ENCODE measurements around the gene RPL18.
"Not testable (repeated sequence)": the region's sequence is repeated elsewhere in the genome, so short reads cannot be mapped to it uniquely, and the experiment has no call there.

Gene RPL18

DNA sequence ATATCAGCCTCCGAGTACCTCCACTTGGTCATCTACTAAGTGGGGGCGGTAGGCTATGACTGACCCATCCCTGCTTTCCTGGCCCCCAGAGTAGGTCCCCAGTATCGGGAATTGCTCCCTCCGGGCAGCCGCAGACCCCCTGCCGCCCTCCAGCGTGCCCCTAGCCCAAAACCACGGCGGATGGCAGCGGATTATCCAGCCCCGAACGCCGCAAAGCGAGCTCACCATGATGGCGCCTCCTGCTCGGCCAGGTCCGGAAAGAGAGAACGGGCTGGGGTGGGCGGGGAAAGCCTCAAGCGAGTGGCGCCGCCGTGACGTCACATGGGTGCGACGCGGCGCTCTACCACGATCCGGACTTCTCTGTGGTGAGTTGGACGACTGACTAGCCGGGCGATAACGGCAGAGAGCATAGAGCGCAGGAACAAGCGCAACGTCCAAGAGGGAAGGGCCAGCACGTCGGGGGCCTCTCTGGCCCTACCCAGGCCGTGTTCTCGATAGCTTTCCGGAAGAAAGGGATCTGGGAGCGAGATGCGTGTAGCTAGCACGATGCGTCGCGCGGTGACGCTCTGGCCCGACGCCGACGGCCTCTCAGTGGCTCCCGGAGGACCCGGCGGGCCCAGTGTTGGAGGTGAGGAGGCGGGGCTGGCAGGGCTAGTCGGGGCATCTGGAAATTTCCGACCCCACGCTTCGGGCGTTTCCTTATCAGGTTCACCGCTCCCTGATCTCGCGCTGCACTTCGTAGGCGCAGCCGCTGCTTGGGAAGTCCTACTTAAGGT, at the start of gene RPL18, which contains the start of gene SPHK2:
Gene RPL18, minus strand, starts transcription at position 263 of the 776 bp plus-strand sequence. Its CDS starts 35 bp downstream, at position 228.
Gene SPHK2, plus strand, starts transcription at position 591 of the 776 bp plus-strand sequence. CDS start 1,009 bp downstream, outside the sequence.
- DNase-seq = peak; percentile 98

DNA sequence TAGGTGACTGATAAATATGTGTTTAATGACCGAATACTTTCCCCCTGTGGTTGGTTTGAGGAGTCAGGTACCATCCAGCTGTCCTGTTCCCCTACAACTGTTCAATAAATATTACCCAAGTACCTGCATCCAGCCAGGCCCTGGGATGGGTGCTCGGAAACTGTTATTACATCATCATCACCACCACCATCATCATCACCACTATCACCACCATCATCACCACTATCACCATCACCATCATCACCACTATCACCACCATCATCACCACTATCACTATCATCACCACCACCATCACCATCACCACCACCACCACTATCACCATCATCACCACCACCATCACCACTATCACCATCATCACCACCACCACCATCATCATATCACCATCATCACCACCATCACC, 49.8 kb upstream of the RPL18 start:
- DNase-seq = no peak

DNA sequence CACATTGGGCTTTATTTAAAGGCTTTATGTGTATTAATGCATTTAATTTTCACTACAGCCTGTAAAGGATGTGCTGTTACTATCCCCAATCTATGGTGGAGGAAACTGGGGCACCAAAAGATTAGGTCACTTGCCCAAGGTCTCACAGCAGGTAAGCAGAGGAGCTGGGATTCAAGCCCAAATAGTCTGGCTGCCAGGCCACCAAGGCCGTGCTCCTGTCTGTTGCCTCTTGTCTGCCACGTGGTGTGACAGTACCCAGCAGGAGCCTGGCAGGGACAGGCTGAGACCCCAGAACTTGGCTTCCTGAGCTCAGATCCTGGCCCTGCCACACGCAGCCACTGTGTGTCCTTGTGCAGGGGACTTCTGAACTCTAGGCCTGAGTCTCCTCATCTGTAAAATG, 49.4 kb upstream of the RPL18 start:
- DNase-seq = no peak

DNA sequence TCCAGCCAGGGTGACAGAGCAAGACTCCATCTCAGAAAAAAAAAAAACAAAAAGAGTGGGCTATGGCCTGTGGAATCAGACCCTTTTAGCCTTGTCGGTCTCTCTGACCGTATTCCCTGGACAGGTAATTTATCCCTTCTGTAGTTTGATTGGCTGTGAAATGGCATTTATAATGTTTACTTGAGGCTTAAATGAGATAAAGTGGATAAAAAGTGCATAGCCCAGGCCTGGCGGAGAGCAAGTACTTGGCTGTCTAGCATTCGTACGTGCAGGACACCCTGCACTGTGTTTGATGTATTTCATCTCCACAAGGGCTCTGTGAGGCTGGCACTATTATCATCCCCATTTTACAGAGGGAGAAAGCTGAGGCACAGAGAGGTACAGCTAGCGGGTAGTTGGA, 46.8 kb upstream of the RPL18 start:
- no peak for DNase-seq

DNA sequence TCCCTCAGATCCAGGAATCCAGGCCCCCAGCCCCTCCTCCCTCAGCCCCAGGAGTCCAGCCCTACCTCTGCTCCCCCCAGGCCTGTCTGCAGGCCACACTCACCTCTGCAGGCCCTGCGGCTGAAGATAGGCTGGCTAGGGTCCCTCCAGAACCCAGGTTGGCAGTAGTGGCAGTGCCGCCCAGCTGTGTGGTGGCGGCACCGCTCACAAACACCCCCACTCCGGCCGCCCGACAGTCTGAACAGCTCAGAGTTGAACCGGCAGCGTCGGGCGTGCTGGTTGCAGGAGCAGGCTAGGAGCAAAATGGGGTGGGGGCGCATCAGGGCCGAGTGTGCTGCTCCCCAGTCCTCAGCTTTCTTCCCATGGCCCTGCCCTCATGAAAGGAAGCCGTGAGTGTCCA, 45.5 kb upstream of the RPL18 start:
- DNase-seq = no peak

DNA sequence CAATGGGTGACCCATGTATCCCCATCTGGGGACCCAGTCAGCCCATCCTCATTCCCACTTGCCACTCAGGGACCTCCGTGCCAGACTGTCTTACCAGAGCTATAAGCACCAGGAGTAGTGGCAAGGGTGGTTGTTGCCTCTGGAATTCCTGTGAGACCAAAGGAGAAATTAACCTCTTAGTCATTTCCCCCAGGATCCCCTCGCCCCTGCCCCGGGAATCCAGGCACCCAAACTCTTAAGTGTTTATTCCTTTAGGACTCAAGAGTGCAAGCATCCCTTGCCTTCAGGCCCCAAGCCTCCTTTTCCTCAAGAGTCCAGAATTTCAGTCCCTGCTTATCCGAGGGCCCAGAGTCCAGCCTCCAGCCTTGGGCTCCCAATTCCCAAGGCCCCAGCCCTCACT, 44.7 kb upstream of the RPL18 start:
- DNase-seq = no peak

DNA sequence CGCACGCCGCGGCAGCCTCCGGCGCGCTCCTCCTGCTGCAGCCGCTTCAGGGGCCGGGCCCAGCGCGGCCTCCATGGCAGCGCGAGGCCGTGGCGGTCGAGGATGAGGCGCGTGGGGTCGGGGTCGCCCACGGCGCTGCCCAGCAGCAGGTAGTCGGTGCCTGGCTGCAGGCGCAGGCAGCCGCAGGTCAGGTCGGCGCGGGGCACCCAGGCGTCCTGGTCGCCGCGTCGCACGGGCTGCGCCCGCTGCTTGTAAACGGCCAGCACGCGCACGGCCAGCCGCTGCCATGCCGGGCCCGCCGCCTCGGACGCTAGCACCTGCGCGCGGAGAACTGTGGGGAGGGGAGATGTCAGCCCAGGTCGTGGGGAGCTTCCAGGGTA, 42.7 kb upstream of the RPL18 start:
- DNase-seq = no peak

DNA sequence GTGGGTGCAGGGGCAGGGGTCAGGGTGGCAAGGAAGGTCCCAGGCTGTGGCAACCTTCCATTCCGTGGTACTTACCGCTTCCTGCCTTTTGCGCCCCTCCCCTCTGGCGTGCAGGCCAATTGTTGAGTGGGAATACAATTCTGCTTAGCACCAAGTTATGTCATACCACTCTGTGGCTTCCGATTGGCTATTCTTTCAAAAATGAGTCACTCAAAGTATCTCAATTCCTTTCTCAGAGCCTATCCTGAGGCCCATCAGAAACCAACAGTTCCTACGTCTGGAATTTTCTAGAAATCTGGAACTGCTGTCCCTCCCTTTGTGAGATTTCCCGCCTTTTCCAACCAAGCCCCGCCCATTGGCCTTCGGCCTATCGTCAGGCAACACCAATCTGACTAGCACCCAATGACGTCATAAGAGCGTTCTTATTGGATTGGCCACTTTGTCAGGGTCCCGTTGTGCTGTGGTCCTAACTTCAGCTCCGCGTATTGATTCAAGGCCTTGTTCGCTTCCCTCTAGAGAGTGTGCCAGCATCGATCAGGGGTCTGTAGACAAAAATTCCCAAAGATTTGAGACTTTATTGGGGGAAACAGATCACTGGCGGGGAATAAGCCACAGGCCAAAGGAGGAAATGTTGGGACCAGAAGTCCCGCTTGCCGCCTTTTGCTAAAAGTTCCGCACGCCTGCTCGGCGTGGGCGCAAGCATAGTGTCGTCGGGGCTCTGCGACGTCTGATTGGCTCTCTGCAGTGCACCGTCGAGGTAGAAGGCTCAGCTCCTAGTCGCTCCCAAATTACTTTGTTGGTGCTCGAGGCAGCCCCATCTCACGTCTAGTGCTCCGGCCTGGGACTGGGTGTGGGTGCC, 42.1 kb upstream of the RPL18 start:
- peak; percentile 95 for DNase-seq

DNA sequence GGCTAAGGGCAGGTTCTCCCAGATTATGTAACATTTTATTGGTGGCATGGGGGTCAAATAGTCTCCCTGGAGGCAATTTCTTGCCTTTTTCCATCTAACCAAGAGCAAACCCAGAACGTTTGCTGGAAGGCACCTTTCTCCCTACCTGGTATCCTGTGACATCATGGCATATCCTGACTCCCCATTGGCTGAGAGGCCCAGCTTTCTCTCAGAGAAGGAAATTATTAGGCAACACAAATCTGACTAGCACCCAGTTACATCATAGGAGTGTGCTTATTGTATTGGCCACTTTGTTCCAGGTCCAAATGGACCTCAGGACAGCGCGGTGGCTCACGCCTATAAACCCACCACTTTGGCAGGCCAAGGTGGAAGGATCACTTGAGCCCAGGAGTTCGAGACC, 40.8 kb upstream of the RPL18 start:
- DNase-seq = peak; percentile 77

DNA sequence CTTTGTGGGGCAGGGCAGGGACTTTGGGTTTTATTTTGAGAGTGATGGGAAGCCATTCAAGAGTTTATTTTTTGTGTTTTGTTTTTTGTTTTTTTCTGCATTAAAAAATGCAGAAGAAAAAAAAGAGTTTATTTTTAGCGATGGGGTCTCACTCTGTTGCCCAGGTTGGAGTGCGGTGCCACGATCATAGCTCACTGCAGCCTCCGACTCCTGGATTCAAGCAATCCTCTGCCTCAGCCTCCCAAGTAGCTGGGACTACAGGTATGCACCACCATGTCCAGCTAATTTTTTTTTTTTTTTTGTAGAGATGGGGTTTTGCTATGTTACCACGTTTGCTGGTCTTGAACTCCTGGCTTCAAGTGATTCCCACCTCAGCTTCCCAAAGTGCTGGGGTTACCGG, 39.5 kb upstream of the RPL18 start:
- DNase-seq = no peak

DNA sequence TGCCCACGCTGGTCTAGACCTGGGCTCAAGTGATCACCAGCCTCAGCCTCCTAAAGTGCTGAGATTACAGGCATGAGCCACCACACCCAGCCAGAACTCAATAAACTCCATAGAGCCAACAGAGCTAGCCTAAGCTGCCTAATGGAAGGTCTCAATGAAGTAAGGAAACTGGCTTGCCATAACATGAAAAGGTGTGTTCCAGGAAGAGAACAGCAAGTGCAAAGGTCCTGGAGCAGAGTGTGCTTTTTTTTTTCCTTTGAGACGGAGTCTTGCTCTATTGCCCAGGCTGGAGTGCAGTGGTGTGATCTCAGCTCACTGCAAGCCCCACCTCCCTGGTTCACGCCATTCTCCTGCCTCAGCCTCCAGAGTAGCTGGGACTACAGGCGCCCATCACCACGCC, 38.9 kb upstream of the RPL18 start:
- not testable (repeated sequence) for DNase-seq

DNA sequence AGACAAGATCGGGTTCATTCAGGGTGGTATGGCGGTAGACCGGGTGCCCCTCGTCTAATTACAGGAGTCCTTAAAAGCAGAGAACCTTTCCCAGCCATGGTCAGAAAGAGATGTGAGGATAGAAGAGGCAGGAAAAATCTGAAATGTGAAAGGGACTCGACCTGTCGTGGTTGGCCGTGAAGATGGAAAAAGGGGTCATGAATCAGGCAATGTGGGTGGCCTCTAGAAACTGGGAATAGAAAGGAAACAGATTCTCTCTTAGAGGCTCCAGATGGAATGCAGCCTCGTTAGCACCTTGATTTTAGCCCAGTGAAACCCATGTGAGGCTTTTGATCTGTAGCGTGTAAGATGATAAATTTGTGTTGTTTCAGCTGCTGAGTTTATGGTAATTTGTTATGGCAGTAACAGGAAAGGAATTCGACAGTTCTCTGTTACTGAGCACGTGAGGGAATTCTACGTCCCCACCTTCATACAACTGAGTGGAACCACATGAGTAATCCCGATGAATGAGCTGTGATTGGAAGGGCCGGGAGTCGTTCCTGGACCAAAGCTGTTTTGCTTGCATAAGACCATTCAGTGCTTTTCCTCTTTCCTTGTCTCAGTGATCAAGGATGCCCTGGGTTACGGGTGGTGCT, 38.0 kb upstream of the RPL18 start:
- DNase-seq = no peak

DNA sequence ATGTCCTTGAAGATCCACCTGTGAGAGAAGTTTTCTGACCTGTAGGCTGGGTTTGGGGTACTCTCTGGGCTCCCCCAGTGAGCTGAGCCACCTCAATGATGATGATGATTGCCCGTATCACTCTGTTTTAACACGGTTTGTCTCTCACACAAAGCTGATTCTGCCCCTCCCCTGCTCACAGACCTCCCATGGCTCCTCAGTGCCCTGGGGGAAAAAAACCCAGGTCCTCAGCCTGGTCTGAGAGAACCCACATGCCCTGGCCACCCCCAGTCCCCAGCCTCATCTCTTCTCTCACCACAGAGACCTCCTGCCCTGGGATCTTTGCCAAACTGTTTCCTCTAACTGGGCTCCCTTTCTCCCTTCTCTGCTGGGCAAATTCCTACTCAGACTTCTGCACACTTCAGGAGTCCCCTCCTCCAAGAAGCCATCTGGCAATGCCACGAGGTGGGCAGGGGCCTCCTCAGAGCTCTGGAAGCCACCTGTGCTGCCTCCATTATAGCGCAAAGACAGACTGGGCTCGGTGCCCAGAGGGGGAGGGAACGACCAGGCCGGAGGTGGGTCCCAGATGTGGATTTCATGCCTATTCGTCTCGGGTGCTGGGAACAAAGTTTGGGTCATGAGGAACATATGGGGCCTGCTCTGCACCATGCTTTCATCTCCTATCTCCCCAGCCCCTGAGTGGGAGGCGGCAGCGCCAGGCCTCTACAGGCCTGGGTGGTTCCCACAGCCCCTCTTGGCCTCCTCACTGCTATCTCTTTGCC, 35.5 kb upstream of the RPL18 start:
- no peak for DNase-seq

DNA sequence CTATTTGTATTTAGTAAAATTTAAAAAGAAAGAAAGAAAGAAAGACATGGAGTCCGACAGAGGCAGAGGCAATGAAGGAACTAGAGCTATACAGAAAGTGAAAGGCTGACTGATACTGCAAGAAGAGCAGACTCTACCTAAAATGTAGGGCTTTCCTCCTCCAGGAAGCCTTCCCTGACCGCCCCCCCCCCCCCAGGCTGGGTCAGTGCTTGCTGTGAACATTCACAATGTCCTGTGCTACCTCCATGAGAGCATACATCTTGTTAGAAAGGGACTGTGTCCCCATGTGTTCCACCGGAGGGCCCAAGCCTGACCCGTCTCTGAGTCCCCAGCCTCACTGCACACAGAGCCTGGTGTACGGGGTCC, 32.7 kb upstream of the RPL18 start:
- peak; percentile 42 for DNase-seq

DNA sequence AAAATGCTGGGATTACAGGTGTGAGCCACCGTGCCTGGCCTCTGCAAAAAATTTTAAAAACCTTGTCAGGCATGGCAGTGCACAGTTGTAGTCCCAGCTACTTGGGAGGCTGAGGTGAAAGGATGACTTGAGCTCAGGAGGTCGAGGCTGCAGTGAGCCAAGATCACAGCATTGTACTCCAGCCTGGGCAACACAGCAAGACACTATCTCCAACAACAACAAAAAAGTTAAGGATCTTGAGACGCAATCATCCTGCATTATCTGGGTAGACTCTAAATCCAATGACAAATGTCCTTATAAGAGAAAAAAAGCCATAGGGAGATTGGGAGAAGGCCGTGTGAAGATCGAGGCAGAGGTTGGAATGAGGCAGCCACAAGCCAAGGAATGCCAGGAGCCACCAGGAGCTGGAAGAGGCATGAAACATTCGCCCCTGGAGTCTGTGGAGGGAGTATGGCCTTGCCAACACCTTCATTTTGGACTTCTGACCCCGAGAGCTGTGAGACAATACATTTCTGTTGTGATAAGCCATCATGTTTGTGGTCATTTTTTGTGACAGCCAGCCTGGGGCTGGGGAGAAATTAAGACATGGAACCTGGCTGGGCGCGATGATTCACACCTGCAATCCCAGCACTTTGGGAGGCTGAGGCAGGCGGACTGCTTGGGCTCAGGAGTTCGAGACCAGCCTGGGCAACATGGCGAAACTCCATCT, 32.1 kb upstream of the RPL18 start:
- DNase-seq = no peak

DNA sequence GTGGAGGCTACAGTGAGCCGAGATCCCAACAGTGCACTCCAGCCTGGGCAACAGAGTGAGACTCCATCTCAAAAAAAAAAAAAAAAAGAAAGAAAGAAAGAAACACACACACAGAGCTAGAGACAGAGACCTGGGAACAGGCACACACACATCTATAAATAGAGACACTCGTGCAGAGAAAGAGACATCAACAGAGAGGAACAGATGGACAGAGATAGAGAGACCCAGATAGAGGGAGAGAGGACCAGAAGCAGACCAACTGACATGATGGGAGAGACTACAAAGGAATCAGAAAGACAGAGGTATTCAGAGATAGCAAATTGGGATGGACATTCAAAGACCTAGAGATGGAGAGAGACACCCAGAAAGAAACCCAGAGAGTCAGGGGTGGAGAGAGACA, 29.2 kb upstream of the RPL18 start:
- no peak for DNase-seq

DNA sequence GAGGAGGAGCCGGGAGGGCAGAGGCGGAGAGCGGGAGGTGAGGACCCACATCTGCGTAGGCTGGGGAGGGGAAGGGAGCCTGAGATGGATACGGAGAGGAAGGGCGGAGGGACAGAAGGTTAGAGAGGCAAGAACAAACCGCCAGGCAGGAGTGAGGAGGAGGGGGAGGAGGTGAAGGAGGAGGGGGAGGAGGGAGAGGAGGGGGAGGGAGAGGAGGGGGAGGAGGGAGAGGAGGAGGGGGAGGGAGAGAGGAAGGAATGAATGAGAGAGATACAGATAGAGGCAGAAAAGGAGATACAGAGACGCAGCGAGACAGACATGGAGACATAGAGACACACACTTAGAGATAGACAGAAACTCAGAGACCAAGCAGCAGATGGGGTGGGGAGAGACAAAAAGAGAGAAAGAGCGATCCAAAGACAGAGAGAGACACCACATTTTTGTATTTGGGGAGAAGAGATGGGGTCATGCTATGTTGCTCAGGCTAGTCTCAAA, 27.8 kb upstream of the RPL18 start:
- no peak for DNase-seq

DNA sequence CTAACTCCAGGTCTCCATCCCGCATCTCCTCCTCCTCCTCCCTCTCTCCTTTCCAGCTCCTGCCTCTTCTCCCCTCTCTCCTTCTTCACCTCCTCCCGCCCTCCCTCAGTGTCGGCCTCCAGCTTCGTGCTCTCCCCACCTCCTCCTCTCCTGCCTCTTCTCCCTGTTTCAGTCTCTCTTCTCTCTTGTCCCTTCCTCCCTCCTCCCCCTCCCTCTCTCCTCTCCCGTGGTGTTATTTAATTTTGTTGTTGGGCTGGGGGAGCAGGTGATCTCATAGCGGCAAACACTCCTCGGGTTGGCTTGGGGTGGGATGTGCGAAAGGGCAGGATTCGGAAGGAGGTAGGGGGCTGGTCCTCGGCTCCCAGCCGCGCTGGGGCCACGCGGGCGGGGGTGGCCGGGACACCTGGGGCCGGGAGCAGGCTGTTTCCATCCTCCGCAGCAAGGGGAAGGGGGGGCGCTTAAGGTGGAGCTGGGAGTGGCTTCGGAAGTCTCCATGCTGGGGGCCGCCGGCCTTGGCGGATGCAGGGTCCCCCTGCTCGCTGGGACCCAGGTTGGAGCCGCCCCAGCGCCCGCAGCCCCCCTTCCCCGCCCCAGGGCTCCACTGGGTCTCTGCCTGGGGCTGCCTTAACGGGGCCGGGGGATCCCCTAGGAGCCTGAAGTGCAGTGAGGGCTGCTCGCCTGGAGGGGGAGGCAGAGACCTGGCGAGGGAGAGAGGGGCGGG, 27.2 kb upstream of the RPL18 start, which contains the start of gene CA11:
Gene CA11, minus strand, starts transcription at position 187 of the 721 bp plus-strand sequence. CDS start 555 bp downstream, outside the sequence.
- peak; percentile 75 for DNase-seq

DNA sequence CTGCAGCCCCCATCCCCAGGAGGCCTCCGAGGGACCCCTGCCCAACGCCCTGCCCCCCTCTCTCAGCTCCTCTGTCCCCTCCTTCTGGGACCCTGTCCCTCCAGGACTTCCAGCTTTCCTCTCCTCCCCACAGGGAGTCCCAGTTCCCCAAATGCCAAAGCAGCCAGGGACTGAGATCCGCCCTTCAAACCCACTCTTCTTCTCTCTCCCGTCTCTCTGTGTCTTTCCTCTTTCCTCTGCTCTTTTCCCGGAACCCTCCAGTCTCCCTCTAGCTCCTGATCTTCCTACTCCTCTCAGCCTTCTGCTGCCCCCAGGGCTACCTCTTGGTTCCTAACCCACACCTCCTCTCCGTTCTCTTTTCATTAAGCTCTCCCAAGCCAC, 26.6 kb upstream of the RPL18 start:
- DNase-seq = no peak

DNA sequence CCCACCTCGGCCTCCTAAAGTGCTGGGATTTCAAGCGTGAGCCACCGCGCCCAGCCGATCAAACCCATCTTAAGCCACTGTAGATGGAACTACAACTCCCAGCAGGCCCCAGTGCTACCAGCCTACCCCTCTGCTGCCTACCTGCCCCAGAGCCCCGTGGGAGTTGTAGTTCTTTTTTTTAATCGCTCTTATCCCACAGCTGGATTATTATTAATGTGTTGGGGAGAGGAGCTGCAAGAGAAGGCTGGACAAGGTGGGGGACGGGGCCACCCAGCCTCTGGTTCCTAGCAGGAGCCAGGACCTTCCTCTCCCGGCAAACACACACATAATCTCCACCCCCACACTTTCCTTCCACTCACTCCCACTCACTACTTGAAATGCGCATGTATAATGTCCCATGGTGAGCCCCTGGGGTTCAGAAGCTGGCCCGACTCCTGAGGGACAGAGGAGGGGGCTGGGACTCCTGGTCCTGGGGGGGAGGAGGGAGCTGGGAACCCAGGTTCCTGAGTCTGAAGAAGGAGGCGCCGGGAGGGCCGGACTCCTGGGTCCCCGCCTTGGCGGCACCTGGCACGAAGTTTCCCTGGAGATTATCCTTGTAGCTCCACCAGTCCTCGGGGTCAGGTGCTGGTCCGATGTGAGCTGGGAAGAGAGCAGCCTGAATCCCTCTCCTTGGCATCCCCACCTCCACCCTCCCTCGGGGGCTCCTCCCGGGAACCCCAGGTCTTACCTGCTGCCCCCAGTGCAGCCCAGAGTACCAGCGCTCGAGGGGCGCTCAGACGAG, 26.1 kb upstream of the RPL18 start:
- peak; percentile 71 for DNase-seq
